ENCODE data around the gene RPL39.
A peak's percentile ranks its signal among the peaks of the same experiment; 100 is the strongest.
"Not testable (repeated sequence)": the region's sequence is repeated elsewhere in the genome, so short reads cannot be mapped to it uniquely, and the experiment has no call there.

Gene RPL39

GRCh38 chrX:119762718-119763117 is 28.7 kb downstream of the RPL39 start:
- DNase-seq, result no peak

- no peak for DNase-seq
Measured at GRCh38 chrX:119760026-119760877, 31.2 kb downstream of the RPL39 start.

- no peak for DNase-seq
Measured at GRCh38 chrX:119759248-119759766, 32.1 kb downstream of the RPL39 start.

- DNase-seq, result no peak
Measured at GRCh38 chrX:119758731-119759247, 32.6 kb downstream of the RPL39 start.

- DNase-seq, result peak in 4 of 14 donors; percentile 6 to 47 (median 7)
Measured at GRCh38 chrX:119757979-119758730, 33.3 kb downstream of the RPL39 start, which contains the start of gene SOWAHD. TSS of gene SOWAHD (plus strand) at chrX:119758588. CDS start at chrX:119758668, 80 bp downstream.

GRCh38 chrX:119757646-119757978 is 33.8 kb downstream of the RPL39 start:
- no peak for DNase-seq

GRCh38 chrX:119756926-119757635 is 34.3 kb downstream of the RPL39 start:
- no peak for DNase-seq

GRCh38 chrX:119755981-119756533 is 35.4 kb downstream of the RPL39 start:
- DNase-seq, result peak in 1 of 14 donors; percentile 1

- no peak for DNase-seq
Measured at GRCh38 chrX:119753639-119754257, 37.7 kb downstream of the RPL39 start.

- DNase-seq, result no peak
Measured at GRCh38 chrX:119753001-119753400, 38.4 kb downstream of the RPL39 start.

GRCh38 chrX:119750751-119751150 is 40.7 kb downstream of the RPL39 start:
- DNase-seq, result not testable (repeated sequence)

GRCh38 chrX:119750131-119750530 is 41.3 kb downstream of the RPL39 start:
- DNase-seq, result not testable (repeated sequence)

GRCh38 chrX:119745283-119745848 is 46.1 kb downstream of the RPL39 start:
- no peak for DNase-seq

GRCh38 chrX:119738742-119739141 is 52.7 kb downstream of the RPL39 start:
- peak in 1 of 14 donors; percentile 13 for DNase-seq
